Caco-2 (cell line): ENCODE data around the gene MTM1. TPM values are rescaled to one million over a fixed set of nuclear protein-coding genes. Genes with fewer than 3 reads are reported as not detected.
A peak's percentile ranks its signal among the peaks of the same experiment; 100 is the strongest.

Experiments used
- BruUV-seq: library from RNA; stranded (reverse); fragments of 400-500 nt; replicated peaks from 2 replicates; lab custom pipeline; 2021; lab: Mats Ljungman, UMichigan
- CTCF ChIA-PET: fragments of 300-600 bp; sonication (Branson Sonifier 250); formaldehyde crosslinking; loops from one replicate; lab custom pipeline; 2022; ENCODE audit warnings: antibody characterized with exemption; lab: Charles Lee
- POLR2A ChIA-PET: fragments of 300-600 bp; sonication (Branson Sonifier 250); formaldehyde crosslinking; loops from one replicate; lab custom pipeline; 2022; ENCODE audit warnings: antibody characterized with exemption; lab: Charles Lee
- DNase-seq, 2 experiments: peaks; one replicate each; pipeline versions ENCODE4 v3.0.0 to v3.0.0-alpha.2; 2020 to 2022
- H3K27me3 ChIP-seq: replicated peaks from 2 replicates; pipeline ENCODE4 v1.6.0; 2011; ENCODE audit warnings: low read length; ENCODE audit not compliant: control insufficient read depth, insufficient read depth
- H3K36me3 ChIP-seq: 2 replicates; pipeline ENCODE4 v1.5.1; 2011; ENCODE audit warnings: low read length; ENCODE audit not compliant: control insufficient read depth, insufficient read depth
- H3K4me1 ChIP-seq: fragments of 250-450 bp; sonication (Bioruptor Pico); 2 replicates; pipeline ENCODE4 v1.5.1; 2020; ENCODE audit warnings: mild to moderate bottlenecking
- H3K4me3 ChIP-seq: 2 replicates; pipeline ENCODE4 v1.5.1; 2011; ENCODE audit warnings: low read depth, mild to moderate bottlenecking, control low read depth, low read length
- H3K9me3 ChIP-seq: fragments of 250-450 bp; sonication (Bioruptor Pico); 2 replicates; pipeline ENCODE4 v1.5.1; 2020; ENCODE audit warnings: mild to moderate bottlenecking, moderate library complexity
- H3K27ac Mint-ChIP-seq: one replicate; pipeline ENCODE4 v1.8.0; 2022; ENCODE audit warnings: mixed read lengths; ENCODE audit not compliant: unreplicated experiment
- H3K27me3 Mint-ChIP-seq: one replicate; pipeline ENCODE4 v1.8.0; 2022; ENCODE audit warnings: mixed read lengths; ENCODE audit not compliant: insufficient read depth, unreplicated experiment
- H3K36me3 Mint-ChIP-seq: one replicate; pipeline ENCODE4 v1.8.0; 2022; ENCODE audit warnings: mild to moderate bottlenecking, mixed read lengths; ENCODE audit not compliant: insufficient read depth, unreplicated experiment
- H3K4me1 Mint-ChIP-seq: one replicate; pipeline ENCODE4 v1.8.0; 2022; ENCODE audit warnings: low read depth, mixed read lengths; ENCODE audit not compliant: unreplicated experiment
- H3K4me3 Mint-ChIP-seq: one replicate; pipeline ENCODE4 v1.8.0; 2022; ENCODE audit warnings: mild to moderate bottlenecking, moderate library complexity, mixed read lengths; ENCODE audit not compliant: unreplicated experiment
- H3K9me3 Mint-ChIP-seq: one replicate; pipeline ENCODE4 v1.8.0; 2022; ENCODE audit warnings: mixed read lengths; ENCODE audit not compliant: unreplicated experiment
- intact Hi-C: fragments of 100-400 bp; cut with micrococcal nuclease; formaldehyde crosslinking; loops from one replicate; pipeline ENCODE4 v1.10.0; 2022; ENCODE audit not compliant: unreplicated experiment
- total RNA-seq: library from RNA; stranded (reverse); gene quantifications from 2 replicates; pipeline ENCODE4 v1.2.3, GENCODE V29; 2022
- TF ChIP-seq, protein P1 (sequence below), 2 experiments: fragments of 200-600 bp in 1 of 2; IDR thresholded peaks; 1 replicate in 1 of 2; 2 replicates in 1 of 2; pipeline versions ENCODE4 v1.5.1 to v1.8.0; 2011 to 2022; ENCODE audit warnings: antibody characterized with exemption in 1 of 2, control low read depth in 1 of 2, inconsistent platforms in 1 of 2, low read depth in 1 of 2, low read length in 1 of 2, mild to moderate bottlenecking in 1 of 2, moderate library complexity in 1 of 2; ENCODE audit not compliant: insufficient read depth in 1 of 2, severe bottlenecking in 1 of 2, unreplicated experiment in 1 of 2

Gene MTM1
- total RNA-seq, 1 experiment from 2014 or later: 9.7 TPM

DNA sequence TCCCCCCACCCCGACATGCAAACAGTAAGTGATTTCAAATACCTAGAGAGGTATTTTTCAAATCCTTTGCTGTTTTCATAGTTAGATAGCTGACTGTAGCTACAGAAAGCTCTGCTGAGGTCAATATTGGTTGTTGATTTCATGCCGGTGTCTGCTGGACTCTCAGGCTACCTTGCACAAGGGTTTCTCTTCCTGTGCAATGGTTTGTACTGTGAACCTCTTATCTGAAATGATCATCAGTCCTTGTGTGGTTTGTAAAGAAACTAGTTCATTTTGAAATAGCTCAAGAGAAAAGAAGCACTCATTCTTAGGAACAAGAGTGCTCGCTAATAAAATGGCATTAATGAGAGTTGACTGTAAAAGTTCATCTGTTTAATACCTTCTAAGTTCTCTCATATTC, 2.1 kb downstream of the MTM1 start:
- Mint-ChIP-seq H3K27me3 (no peaks in the 10 kb centered on the region), H3K36me3 (no peaks in the 10 kb centered on the region), H3K4me3 (peak overlapping the region; percentile 42), H3K9me3 (no peaks in the 10 kb centered on the region), H3K27ac (no peak overlapping the region), H3K4me1 (no peaks in the 10 kb centered on the region)
- Histone ChIP-seq H3K36me3 (no peaks in the 10 kb centered on the region), H3K9me3 (no peaks in the 10 kb centered on the region), H3K27me3 (no peaks in the 10 kb centered on the region), H3K4me3 (peak overlapping the region; percentile 3; the same call in 1 of the 2 replicates), H3K4me1 (peaks cover 10% of the 10 kb centered on the region; the same call in 1 of the 2 replicates)
- intact Hi-C loops: no loop called here
- TF ChIP-seq, protein P1, sequence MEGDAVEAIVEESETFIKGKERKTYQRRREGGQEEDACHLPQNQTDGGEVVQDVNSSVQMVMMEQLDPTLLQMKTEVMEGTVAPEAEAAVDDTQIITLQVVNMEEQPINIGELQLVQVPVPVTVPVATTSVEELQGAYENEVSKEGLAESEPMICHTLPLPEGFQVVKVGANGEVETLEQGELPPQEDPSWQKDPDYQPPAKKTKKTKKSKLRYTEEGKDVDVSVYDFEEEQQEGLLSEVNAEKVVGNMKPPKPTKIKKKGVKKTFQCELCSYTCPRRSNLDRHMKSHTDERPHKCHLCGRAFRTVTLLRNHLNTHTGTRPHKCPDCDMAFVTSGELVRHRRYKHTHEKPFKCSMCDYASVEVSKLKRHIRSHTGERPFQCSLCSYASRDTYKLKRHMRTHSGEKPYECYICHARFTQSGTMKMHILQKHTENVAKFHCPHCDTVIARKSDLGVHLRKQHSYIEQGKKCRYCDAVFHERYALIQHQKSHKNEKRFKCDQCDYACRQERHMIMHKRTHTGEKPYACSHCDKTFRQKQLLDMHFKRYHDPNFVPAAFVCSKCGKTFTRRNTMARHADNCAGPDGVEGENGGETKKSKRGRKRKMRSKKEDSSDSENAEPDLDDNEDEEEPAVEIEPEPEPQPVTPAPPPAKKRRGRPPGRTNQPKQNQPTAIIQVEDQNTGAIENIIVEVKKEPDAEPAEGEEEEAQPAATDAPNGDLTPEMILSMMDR (IDR thresholded peaks at IDR 0.05; ENCODE audit: insufficient read depth in 1 of 2, low read depth in 1 of 2, low read length in 1 of 2, severe bottlenecking in 1 of 2, unreplicated experiment in 1 of 2): no peak
- DNase-seq: peak in 1 of 2 experiments; percentile 30
- no TSS peak for BruUV-seq
- CTCF ChIA-PET: interaction anchor here (1.3 kb wide), 1 partner anchor 26 kb away, joined by 4 read pairs; no protein-coding TSS in a partner anchor
- POLR2A ChIA-PET: no interaction called here

DNA sequence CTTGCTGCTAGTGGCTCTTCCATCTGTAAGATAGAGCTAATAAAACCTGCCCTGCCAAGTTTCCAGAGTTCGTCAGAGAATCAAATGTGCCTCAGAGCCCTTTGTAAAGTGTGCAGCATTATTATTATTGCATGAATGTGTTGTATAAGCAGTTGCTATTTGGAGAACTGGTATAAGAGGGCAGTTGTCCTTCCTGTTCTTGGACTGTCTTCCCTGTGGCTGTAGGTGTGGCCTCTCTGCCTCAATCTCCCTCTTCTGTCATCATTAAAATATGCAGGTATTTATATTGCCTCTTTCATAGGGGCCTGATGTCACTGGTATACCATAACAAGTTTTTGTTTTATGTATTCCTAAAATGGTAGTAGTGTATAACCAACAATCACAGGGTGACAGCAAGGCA, 3.8 kb downstream of the MTM1 start:
- H3K4me3 ChIP-seq: no peak overlapping the region
- CTCF ChIA-PET: no interaction called here
- no peaks in the 10 kb centered on the region for H3K9me3 ChIP-seq
- POLR2A ChIA-PET: no interaction called here
- TF ChIP-seq, protein P1 (IDR thresholded peaks at IDR 0.05; ENCODE audit: insufficient read depth in 1 of 2, low read depth in 1 of 2, low read length in 1 of 2, severe bottlenecking in 1 of 2, unreplicated experiment in 1 of 2): no peak
- intact Hi-C loops: no loop called here
- DNase-seq: no peak
- H3K4me1 Mint-ChIP-seq: no peaks in the 10 kb centered on the region
- H3K27me3 ChIP-seq: no peaks in the 10 kb centered on the region
- no peak overlapping the region for H3K4me3 Mint-ChIP-seq
- BruUV-seq: no TSS peak
- H3K36me3 ChIP-seq: no peaks in the 10 kb centered on the region
- H3K9me3 Mint-ChIP-seq: no peaks in the 10 kb centered on the region
- no peaks in the 10 kb centered on the region for H3K36me3 Mint-ChIP-seq
- H3K27me3 Mint-ChIP-seq: no peaks in the 10 kb centered on the region
- peaks cover 15% of the 10 kb centered on the region for H3K4me1 ChIP-seq
- no peak overlapping the region for H3K27ac Mint-ChIP-seq

DNA sequence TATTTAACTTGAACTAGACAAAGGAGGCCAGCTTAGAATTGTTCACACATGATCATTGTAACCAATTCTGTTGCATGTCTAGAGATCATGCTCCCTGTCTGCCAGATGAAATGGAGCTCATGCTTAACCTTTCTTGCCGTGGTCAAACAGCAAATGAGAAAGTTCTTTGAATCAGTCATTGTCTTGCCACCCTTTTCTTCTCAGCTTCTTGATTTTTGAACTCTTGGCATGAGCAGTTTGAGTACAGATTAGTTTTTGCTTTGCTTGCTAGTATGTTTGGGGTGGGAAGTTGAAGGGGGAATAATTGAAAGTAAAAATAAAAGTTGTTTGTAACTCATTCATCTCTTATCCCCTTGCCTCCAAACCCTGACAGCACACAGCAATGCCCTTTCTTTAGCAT, 4.7 kb downstream of the MTM1 start:
- Histone ChIP-seq H3K27me3 (no peaks in the 10 kb centered on the region), H3K4me3 (no peak overlapping the region), H3K9me3 (no peaks in the 10 kb centered on the region), H3K4me1 (peaks cover 20% of the 10 kb centered on the region), H3K36me3 (no peaks in the 10 kb centered on the region)
- H3K27me3 Mint-ChIP-seq: no peaks in the 10 kb centered on the region
- H3K27ac Mint-ChIP-seq: no peak overlapping the region
- BruUV-seq: no TSS peak
- no peaks in the 10 kb centered on the region for H3K4me1 Mint-ChIP-seq
- intact Hi-C loops: no loop called here
- TF ChIP-seq, protein P1 (IDR thresholded peaks at IDR 0.05; ENCODE audit: insufficient read depth in 1 of 2, low read depth in 1 of 2, low read length in 1 of 2, severe bottlenecking in 1 of 2, unreplicated experiment in 1 of 2): no peak
- DNase-seq: no peak
- H3K36me3 Mint-ChIP-seq: no peaks in the 10 kb centered on the region
- CTCF ChIA-PET: no interaction called here
- no peak overlapping the region for H3K4me3 Mint-ChIP-seq
- no peaks in the 10 kb centered on the region for H3K9me3 Mint-ChIP-seq
- POLR2A ChIA-PET: no interaction called here
